Stimulated activated CD4-positive, alpha-beta T cell treated with anti-CD3 and anti-CD28 coated beads, TNF-alpha, amount 100 ng/mL, for 4 hours (primary cell): ENCODE measurements around the gene DHRS4L2.
"Not testable (repeated sequence)": the region's sequence is repeated elsewhere in the genome, so short reads cannot be mapped to it uniquely, and the experiment has no call there.

Experiments used
- DNase-seq, 3 experiments: peaks; one replicate each; pipeline ENCODE4 v3.0.0-alpha.2; 2020; ENCODE audit warnings: low read depth in 3 of 3

DHRS4L2 gene

GRCh38 chr14:24018978-24019377, 30.2 kb downstream of the DHRS4L2 start:
- not testable (repeated sequence) for DNase-seq

- DNase-seq: not testable (repeated sequence)
Measured at GRCh38 chr14:24019944-24020343, 31.2 kb downstream of the DHRS4L2 start.

- not testable (repeated sequence) for DNase-seq
Measured at GRCh38 chr14:24020520-24020919, 31.8 kb downstream of the DHRS4L2 start.

GRCh38 chr14:24024939-24025418, 36.2 kb downstream of the DHRS4L2 start:
- not testable (repeated sequence) for DNase-seq

GRCh38 chr14:24029687-24030086, 41.0 kb downstream of the DHRS4L2 start:
- not testable (repeated sequence) for DNase-seq

- DNase-seq: not testable (repeated sequence)
Measured at GRCh38 chr14:24031331-24031730, 42.6 kb downstream of the DHRS4L2 start.

GRCh38 chr14:24032727-24033418, 44.1 kb downstream of the DHRS4L2 start:
- DNase-seq: no peak

GRCh38 chr14:24035769-24036168, 47.0 kb downstream of the DHRS4L2 start:
- DNase-seq: not testable (repeated sequence)

- peak in 2 of 3 experiments; percentile 41 to 47 for DNase-seq
Measured at GRCh38 chr14:24036169-24036962, 47.6 kb downstream of the DHRS4L2 start.

- not testable (repeated sequence) for DNase-seq
Measured at GRCh38 chr14:24036963-24037657, 48.4 kb downstream of the DHRS4L2 start.

- DNase-seq: no peak
Measured at GRCh38 chr14:24037658-24038037, 48.9 kb downstream of the DHRS4L2 start.

- no peak for DNase-seq
Measured at GRCh38 chr14:24038686-24039085, 50.0 kb downstream of the DHRS4L2 start.

- DNase-seq: no peak
Measured at GRCh38 chr14:24040692-24041091, 52.0 kb downstream of the DHRS4L2 start.

- no peak for DNase-seq
Measured at GRCh38 chr14:24042746-24043145, 54.0 kb downstream of the DHRS4L2 start.

GRCh38 chr14:24049002-24049401, 60.3 kb downstream of the DHRS4L2 start:
- DNase-seq: not testable (repeated sequence)

GRCh38 chr14:24050753-24051152, 62.0 kb downstream of the DHRS4L2 start:
- not testable (repeated sequence) for DNase-seq

GRCh38 chr14:24051176-24051788, 62.6 kb downstream of the DHRS4L2 start:
- no peak for DNase-seq

- peak; percentile 23 to 52 (median 30) for DNase-seq
Measured at GRCh38 chr14:24051789-24052655, 63.3 kb downstream of the DHRS4L2 start, which contains the start of gene CARMIL3. CARMIL3 (plus strand) TSS chr14:24052009; CDS start chr14:24052154, 145 bp downstream.

- peak; percentile 25 to 50 (median 37) for DNase-seq
Measured at GRCh38 chr14:24052656-24053547, 64.2 kb downstream of the DHRS4L2 start.
